Measurements from ENCODE around the gene STRAP. TPM values are rescaled to one million over a fixed set of nuclear protein-coding genes. Genes with fewer than 3 reads are reported as not detected.

Gene STRAP
- total and polyA plus RNA-seq, 2 of the 4 experiments (the other 2 are of a cell fraction) = 82.1 to 98.1 TPM

- POLR2A ChIA-PET (ENCODE audit: unreplicated experiment) = no interaction called here
- CTCF ChIA-PET = interaction anchor here (0.5 to 0.6 kb wide), 2 partner anchors 74 to 133 kb away, joined by 3 read pairs; no protein-coding TSS in a partner anchor
- Histone ChIP-seq H4K91ac (ENCODE audit: insufficient read depth, low read depth, low read length) (no peak overlapping the region), H2AK5ac (ENCODE audit: low read depth, low read length) (no peak overlapping the region), H4K20me1 (ENCODE audit: insufficient read depth, low read length) (no peaks in the 10 kb centered on the region), H3K9ac (ENCODE audit: low read depth, low read length) (no peak overlapping the region), H3K4me2 (ENCODE audit: low read depth, low read length) (peak overlapping the region; percentile 15; the same call in 1 of the 2 replicates), H3K9me3 (ENCODE audit: control insufficient read depth, insufficient read depth, low read length) (no peaks in the 10 kb centered on the region), H3K36me3 (ENCODE audit: control insufficient read depth, insufficient read depth, low read length) (no peaks in the 10 kb centered on the region), H3K14ac (replicated peaks; ENCODE audit: low read depth, low read length) (no peak overlapping the region), H3K4me3 (ENCODE audit: insufficient read depth, low read depth, low read length) (no peak overlapping the region), H3K9me1 (ENCODE audit: insufficient read depth, low read length) (no peaks in the 10 kb centered on the region), H2BK20ac (ENCODE audit: low read depth, low read length) (no peak overlapping the region), H2AFZ (replicated peaks; ENCODE audit: low read length, poor library complexity) (no peak overlapping the region), H4K5ac (ENCODE audit: low read depth, low read length) (no peak overlapping the region), H3K27ac (ENCODE audit: insufficient read depth, low read length) (no peak overlapping the region), H3K79me1 (ENCODE audit: low read depth in 1 of 2, low read length in 2 of 2) (no peaks in the 10 kb centered on the region), H2AK9ac (replicated peaks; ENCODE audit: low read depth, low read length, poor library complexity) (no peak overlapping the region), H3K23ac (ENCODE audit: low read depth, low read length) (no peak overlapping the region), H3K4ac (ENCODE audit: low read depth, low read length) (no peak overlapping the region), H3K27me3 (ENCODE audit: control insufficient read depth, insufficient read depth, low read length) (no peaks in the 10 kb centered on the region), H3K4me1 (ENCODE audit: control insufficient read depth, insufficient read depth, low read length) (peaks cover 2% of the 10 kb centered on the region), H3K56ac (ENCODE audit: extremely low read depth, insufficient read depth, low read length) (no peak overlapping the region), H2BK15ac (ENCODE audit: low read depth, low read length) (no peak overlapping the region), H4K8ac (ENCODE audit: low read depth in 2 of 2, low read length in 2 of 2) (no peak overlapping the region), H2BK120ac (ENCODE audit: low read depth, low read length) (no peak overlapping the region), H3K18ac (ENCODE audit: low read depth, low read length) (peak overlapping the region; percentile 64; the same call in 1 of the 2 replicates), H2BK5ac (ENCODE audit: low read depth, low read length, poor library complexity, severe bottlenecking) (no peak overlapping the region)
- TF ChIP-seq SMC3 (IDR thresholded peaks at IDR 0.05; ENCODE audit: low read depth, low read length) = no peak
- DNase-seq = peak; percentile 69
- dilution Hi-C loops (cut with HindIII; ENCODE audit: low sequenced_read_pairs, unreplicated experiment) (loop anchor here (25.0 kb wide), 1 partner anchor 235 kb away; no protein-coding TSS in a partner anchor), intact Hi-C loops (cut with micrococcal nuclease) (no loop called here), in situ Hi-C loops (cut with MboI; ENCODE audit: low sequenced_read_pairs) (no loop called here)
- peak; percentile 64 for ATAC-seq (ENCODE audit: low read depth)
- WGBS, 2 experiments (ENCODE audit: extremely low coverage in 2 of 2, insufficient read length in 1 of 2) = no CpG with 5 or more reads among the region's 2 CpGs
- no TSS peak for BruUV-seq (replicated peaks)
Measured at GRCh38 chr12:15846887-15847286, 35.3 kb upstream of the STRAP start.

Data from IMR-90 (cell line).